K562 (cell line): ENCODE measurements around the gene CHST1. TPM values are rescaled to one million over a fixed set of nuclear protein-coding genes. Genes with fewer than 3 reads are reported as not detected.
A peak's percentile ranks its signal among the peaks of the same experiment; 100 is the strongest.

Source experiments
- ATAC-seq: fragments of 200-7000 bp; cut with Tn5 transposase; 3 replicates; pipeline ENCODE4 v1.9.1; 2020; ENCODE audit warnings: moderate library complexity
- BruUV-seq: library from RNA; stranded (reverse); fragments of 400-500 nt; replicated peaks from 2 replicates; lab custom pipeline; 2021; lab: Mats Ljungman, UMichigan
- CTCF ChIA-PET: fragments of 300-600 bp; formaldehyde crosslinking; extraction: SDS; loops from one replicate; lab custom pipeline; 2021; ENCODE audit warnings: low intra/inter-chr PET ratio; lab: Yijun Ruan, JAX
- POLR2A ChIA-PET: fragments of 300-600, 350-650 bp; sonication (Branson Sonifier 250); formaldehyde crosslinking; extraction: SDS; loops from one replicate; lab custom pipeline; 2021; ENCODE audit warnings: antibody characterized with exemption, inconsistent platforms; lab: Yijun Ruan, JAX
- DNase-seq, 4 experiments: peaks; one replicate each; pipeline versions ENCODE4 v3.0.0 to v3.0.0-alpha.2; 2011 to 2018; ENCODE audit warnings: low spot score in 3 of 4, mixed read lengths in 3 of 4; ENCODE audit errors: extremely low read depth in 1 of 4
- FAIRE-seq: peaks from 2 replicates; lab custom pipeline; 2011; peaks lifted over from hg19 to GRCh38; lab: Jason Lieb, UNC
- H2AFZ ChIP-seq: 2 replicates; pipeline ENCODE4 v1.6.0; 2011; ENCODE audit warnings: low read depth, low read length, control low read depth, inconsistent platforms
- H3K27ac ChIP-seq: fragments of 200-600 bp; 3 replicates; pipeline ENCODE4 v1.8.0; 2011; ENCODE audit warnings: low read depth, mild to moderate bottlenecking, control low read depth, inconsistent platforms, low read length, moderate library complexity, mixed read lengths; ENCODE audit errors: extremely low read depth
- H3K27me3 ChIP-seq, 2 experiments: fragments of 300-600 bp in 1 of 2; 2 replicates in 1 of 2; 3 replicates in 1 of 2; pipeline versions ENCODE4 v1.6.0 to v1.8.0; 2011; ENCODE audit warnings: inconsistent platforms in 2 of 2, low read length in 2 of 2, mild to moderate bottlenecking in 1 of 2, mixed read lengths in 1 of 2, moderate library complexity in 1 of 2; ENCODE audit not compliant: control insufficient read depth in 2 of 2, insufficient read depth in 2 of 2
- H3K36me3 ChIP-seq: fragments of 300-600 bp; 3 replicates; pipeline ENCODE4 v1.8.0; 2011; ENCODE audit warnings: mild to moderate bottlenecking, low read length, inconsistent platforms; ENCODE audit not compliant: control insufficient read depth, insufficient read depth
- H3K4me1 ChIP-seq, 2 experiments: fragments of 200-600 bp in 1 of 2; replicated peaks in 1 of 2; 2 replicates in 1 of 2; 3 replicates in 1 of 2; pipeline versions ENCODE4 v1.5.1 to v1.8.0; 2011; ENCODE audit warnings: inconsistent platforms in 2 of 2, low read length in 2 of 2, mild to moderate bottlenecking in 1 of 2, mixed read lengths in 1 of 2, moderate library complexity in 1 of 2; ENCODE audit not compliant: control insufficient read depth in 2 of 2, insufficient read depth in 2 of 2
- H3K4me2 ChIP-seq: 2 replicates; pipeline ENCODE4 v1.6.1; 2011; ENCODE audit warnings: low read length, control low read depth, inconsistent platforms, mixed read lengths; ENCODE audit not compliant: insufficient read depth
- H3K4me3 ChIP-seq: fragments of 200-600 bp; sonication (generic), shearing (Covaris generic); 2 replicates; pipeline ENCODE4 v1.5.1; 2016; ENCODE audit warnings: control low read depth, inconsistent platforms
- H3K79me2 ChIP-seq: fragments of 200-600 bp; 3 replicates; pipeline ENCODE4 v1.8.0; 2011; ENCODE audit warnings: low read length, inconsistent platforms; ENCODE audit not compliant: control insufficient read depth, insufficient read depth
- H3K9ac ChIP-seq, 2 experiments: 2 replicates each; pipeline versions ENCODE4 v1.6.0 to v1.6.1; 2011; ENCODE audit warnings: low read depth in 2 of 2, low read length in 2 of 2, control low read depth in 1 of 2, inconsistent platforms in 1 of 2, mild to moderate bottlenecking in 1 of 2, mixed read lengths in 1 of 2; ENCODE audit not compliant: insufficient read depth in 1 of 2
- H3K9me1 ChIP-seq: one replicate; pipeline ENCODE4 v1.6.0; 2011; ENCODE audit warnings: inconsistent platforms, mild to moderate bottlenecking, low read length, moderate library complexity; ENCODE audit not compliant: control insufficient read depth, insufficient read depth
- H3K9me3 ChIP-seq: replicated peaks from 2 replicates; pipeline ENCODE4 v1.5.1; 2011; ENCODE audit warnings: low read depth, low read length, inconsistent platforms; ENCODE audit not compliant: control insufficient read depth, insufficient read depth
- H4K20me1 ChIP-seq: replicated peaks from 2 replicates; pipeline ENCODE4 v1.6.1; 2011; ENCODE audit warnings: low read length, inconsistent platforms, mixed read lengths; ENCODE audit not compliant: control insufficient read depth, insufficient read depth
- ARID2 ChIP-seq: fragments of 450-650 bp; IDR thresholded peaks from 2 replicates; pipeline ENCODE4 v1.6.1; 2017; ENCODE audit warnings: antibody characterized with exemption, mild to moderate bottlenecking
- CBFA2T2 ChIP-seq: fragments of 450-650 bp; conservative IDR thresholded peaks from 2 replicates; pipeline ENCODE4 v1.6.1; 2017; ENCODE audit warnings: mild to moderate bottlenecking
- CBFA2T3 ChIP-seq: fragments of 450-650 bp; IDR thresholded peaks from 2 replicates; pipeline ENCODE4 v1.6.1; 2017
- CEBPB ChIP-seq: fragments of 450-650 bp; IDR thresholded peaks from 2 replicates; pipeline ENCODE4 v1.6.1; 2016; ENCODE audit warnings: missing genetic modification characterization, missing compliant biosample characterization
- CEBPG ChIP-seq, 3 experiments: fragments of 200-800 bp in 1 of 3; sonication (Bioruptor generic) in 1 of 3; sonication (generic) in 1 of 3; formaldehyde crosslinking in 1 of 3; IDR thresholded peaks in 2 of 3; conservative IDR thresholded peaks in 1 of 3; 2 replicates each; pipeline versions ENCODE4 v1.6.1 to v1.8.0; 2016 to 2022; ENCODE audit warnings: missing compliant biosample characterization in 2 of 3, missing genetic modification characterization in 2 of 3, mild to moderate bottlenecking in 1 of 3, missing genetic modification reagents in 1 of 3
- E2F6 ChIP-seq, 2 experiments: IDR thresholded peaks; 2 replicates each; pipeline ENCODE4 v1.6.1; 2011; ENCODE audit warnings: borderline replicate concordance in 1 of 2, control low read depth in 1 of 2, low read depth in 1 of 2, low read length in 1 of 2, mild to moderate bottlenecking in 1 of 2, mixed read lengths in 1 of 2, moderate library complexity in 1 of 2; ENCODE audit not compliant: insufficient read depth in 1 of 2, insufficient read length in 1 of 2, poor library complexity in 1 of 2, severe bottlenecking in 1 of 2; ENCODE audit errors: extremely low read depth in 1 of 2
- ELF2 ChIP-seq: fragments of 250-450 bp; sonication (Bioruptor Pico); IDR thresholded peaks from 2 replicates; pipeline ENCODE4 v1.5.0; 2021; ENCODE audit warnings: mild to moderate bottlenecking
- FOXA3 ChIP-seq, 2 experiments: fragments of 450-650 bp in 1 of 2; sonication (generic) in 1 of 2; formaldehyde crosslinking; IDR thresholded peaks in 1 of 2; conservative IDR thresholded peaks in 1 of 2; 2 replicates each; pipeline versions ENCODE4 v1.4.0 to v1.8.0; 2020 to 2022; ENCODE audit warnings: mild to moderate bottlenecking in 2 of 2, missing genetic modification reagents in 1 of 2
- MLX ChIP-seq, 2 experiments: fragments of 450-650 bp in 1 of 2; sonication (generic) in 1 of 2; formaldehyde crosslinking; conservative IDR thresholded peaks; 2 replicates each; pipeline versions ENCODE4 v1.4.0 to v1.8.1; 2020 to 2022; ENCODE audit warnings: mild to moderate bottlenecking in 1 of 2, missing genetic modification reagents in 1 of 2
- SMAD1 ChIP-seq: fragments of 150-350 bp; IDR thresholded peaks from 2 replicates; pipeline ENCODE4 v1.6.1; 2014; ENCODE audit warnings: low read length, low read depth; ENCODE audit not compliant: partially characterized antibody
- ZNF311 ChIP-seq: fragments of 250-450 bp; sonication (Bioruptor Pico); IDR thresholded peaks from 2 replicates; pipeline ENCODE4 v1.4.0; 2020; ENCODE audit warnings: mild to moderate bottlenecking, moderate library complexity
- WGBS: fragments of 100-300 bp; shearing (Covaris generic); methylation state at CpG from one replicate; pipeline ENCODE4 v1.1.6; 2016; ENCODE audit warnings: low coverage, mixed read lengths; ENCODE audit not compliant: insufficient coverage; ENCODE audit errors: missing lambda C conversion rate; 5-methylcytosine and 5-hydroxymethylcytosine counted together
- in situ Hi-C: fragments of 300-500 bp; cut with MboI; formaldehyde crosslinking; loops from 4 replicates; pipeline ENCODE4 v1.15.0; 2018; ENCODE audit warnings: inconsistent platforms, mixed read lengths
- intact Hi-C: fragments of 100-400 bp; cut with micrococcal nuclease; formaldehyde crosslinking; loops from 2 replicates; pipeline ENCODE4 v1.14.2; 2022
- polyA plus RNA-seq, 8 experiments: library from polyadenylated mRNA; depleted of rRNA in 4 of 8; stranded (reverse) in 5 of 8; unstranded in 3 of 8; fragments of >200 nt; fragmentation: Nextera tagmentation in 2 of 8; fragmentation: Illumina TruSeq in 1 of 8; extraction: Ambion mirVana in 2 of 8; extraction: Trizol in 1 of 8; gene quantifications; 2 replicates each; pipeline versions ENCODE4 v1.2.1 to v1.2.3, GENCODE V29; 2011 to 2014; ENCODE audit warnings: inconsistent platforms in 1 of 8, missing spikeins in 1 of 8
- total RNA-seq, 7 experiments: library from RNA; depleted of rRNA in 6 of 7; stranded (reverse); fragments of >200 nt in 6 of 7; fragmentation: Illumina TruSeq in 2 of 7; extraction: Trizol in 2 of 7; gene quantifications; 2 replicates each; pipeline versions ENCODE4 v1.2.1 to v1.2.3, GENCODE V29; 2011 to 2021; ENCODE audit warnings: low replicate concordance in 1 of 7

The CHST1 gene
- total and polyA plus RNA-seq, 9 of the 15 experiments (the other 6 are each of a cell fraction or from before 2014, with no cell fraction given): 0.04 to 0.32 (median 0.18) TPM; not detected in 4

- H3K36me3 ChIP-seq: no peaks in the 10 kb centered on the region
- no peak overlapping the region for H2AFZ ChIP-seq
- no peaks in the 10 kb centered on the region for H3K79me2 ChIP-seq
- TF ChIP-seq SMAD1 (no peak), ZNF311 (CRISPR knock-in tag) (no peak), CEBPG (CRISPR knock-in tag; IDR thresholded peaks at IDR 0.05) (no peak), CEBPG (tag; conservative IDR thresholded peaks at IDR 0.05 in 1 of 2, IDR thresholded peaks at IDR 0.05 in 1 of 2) (peak in 1 of 2 experiments; percentile 33; a peak in 1 of 4 replicates), CBFA2T3 (peak; percentile 33; the same call in 1 of the 2 replicates), ARID2 (no peak), ELF2 (CRISPR knock-in tag) (no peak), E2F6 (IDR thresholded peaks at IDR 0.05; ENCODE audit: borderline replicate concordance in 1 of 2, extremely low read depth in 1 of 2, insufficient read depth in 1 of 2, insufficient read length in 1 of 2, low read depth in 1 of 2, low read length in 1 of 2, poor library complexity in 1 of 2, severe bottlenecking in 1 of 2) (no peak), CEBPB (tag) (0 out of 2 replicates have a peak, but pooled peaks have one; percentile 27), MLX (CRISPR knock-in tag; conservative IDR thresholded peaks at IDR 0.05) (no peak), CBFA2T2 (peak; percentile 27; the same call in 1 of the 2 replicates), FOXA3 (CRISPR knock-in tag; conservative IDR thresholded peaks at IDR 0.05 in 1 of 2, IDR thresholded peaks at IDR 0.05 in 1 of 2) (0 out of 4 replicates have a peak, but pooled peaks of 1 of the 2 experiments have one; percentile 11)
- TF ChIP-seq, all 486 proteins: peak for 5
- no peaks in the 10 kb centered on the region for H3K4me1 ChIP-seq
- no peaks in the 10 kb centered on the region for H3K9me1 ChIP-seq
- no peak overlapping the region for H3K27ac ChIP-seq
- no peak overlapping the region for H3K4me3 ChIP-seq
- ChIA-PET CTCF (interaction anchor here (0.7 kb wide), 1 partner anchor 574 kb away, joined by 3 read pairs; no protein-coding TSS in a partner anchor), POLR2A (interaction anchor here (0.9 kb wide), 1 partner anchor 9 kb away, joined by 3 read pairs; no protein-coding TSS in a partner anchor)
- BruUV-seq: no TSS peak
- no peak for ATAC-seq
- FAIRE-seq: peak; percentile 15
- H3K9me3 ChIP-seq: no peaks in the 10 kb centered on the region
- no peak overlapping the region for H3K4me2 ChIP-seq
- H4K20me1 ChIP-seq: 0 out of 2 replicates have a peak, but pooled peaks cover 3% of the 10 kb centered on the region
- intact Hi-C loops (loop anchor here (1.0 kb wide), 1 partner anchor 91 kb away; no protein-coding TSS in a partner anchor), in situ Hi-C loops (no loop called here)
- DNase-seq: no peak
- 2% methylated on average over 6 of the region's 7 CpGs for WGBS
- H3K27me3 ChIP-seq: peaks cover 4 to 45% of the 10 kb centered on the region in 2 experiments; a peak in 2 of 5 replicates
- H3K9ac ChIP-seq: no peak overlapping the region
Observed at GRCh38 chr11:45679806-45680205, 14.4 kb upstream of the CHST1 start.
